ENCODE measurements around the gene EPAS1. TPM values are rescaled to one million over a fixed set of nuclear protein-coding genes. Genes with fewer than 3 reads are reported as not detected.

The EPAS1 gene
- total and polyA plus RNA-seq, 2 of the 13 experiments (the other 11 are each of a cell fraction or from before 2014, with no cell fraction given) = 47.1 to 182 TPM

DNA sequence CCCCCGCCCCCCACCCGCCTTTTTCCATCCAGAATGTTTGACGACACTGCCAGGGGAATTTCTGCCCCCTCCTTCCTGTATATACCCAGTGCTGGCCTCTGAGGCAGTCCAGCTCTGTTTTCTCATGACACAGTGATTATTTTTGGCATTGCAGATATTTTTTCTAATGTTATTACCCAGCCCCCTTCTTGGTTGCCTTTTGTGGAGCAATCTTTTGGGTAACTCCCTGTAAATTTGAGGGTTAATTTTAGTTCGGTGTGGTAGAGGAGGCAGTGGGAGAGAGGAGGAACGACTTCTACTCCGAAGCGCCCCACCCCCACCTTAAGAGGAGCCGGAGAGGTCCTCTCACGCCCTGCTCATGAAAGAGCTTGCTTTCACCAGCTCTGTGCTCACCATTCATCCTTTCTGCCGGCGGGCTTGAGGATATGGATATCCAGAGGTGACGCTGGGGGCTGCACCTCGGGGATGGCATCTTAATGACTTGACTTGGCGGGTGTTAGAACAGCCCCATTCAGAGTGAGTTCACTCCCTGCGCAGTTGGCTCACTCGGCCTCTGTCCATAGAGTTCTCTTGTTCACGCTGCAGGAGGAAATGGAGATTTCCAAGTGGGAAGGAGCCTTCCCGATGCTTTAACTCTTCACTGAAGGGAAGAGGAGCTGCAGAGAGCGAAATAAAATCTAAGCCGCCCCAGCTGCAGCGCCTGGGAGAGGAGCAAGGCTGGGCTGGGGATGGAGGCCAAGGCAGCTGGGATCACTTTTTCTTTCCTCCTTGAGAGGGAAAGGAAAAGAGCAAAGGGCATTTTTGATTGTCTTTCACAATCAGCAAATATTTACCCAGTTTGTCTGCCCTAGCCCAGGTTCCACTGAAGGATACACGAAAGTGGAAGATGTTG is 38.4 kb downstream of the EPAS1 start (continued):
- TF ChIP-seq GATAD1 (CRISPR knock-in tag; IDR thresholded peaks at IDR 0.05) (no peak), HNF4A (CRISPR knock-in tag; IDR thresholded peaks at IDR 0.05) (peak; percentile 76), GATAD2A (CRISPR knock-in tag; IDR thresholded peaks at IDR 0.05) (peak; percentile 90), KDM2A (CRISPR knock-in tag; IDR thresholded peaks at IDR 0.05; ENCODE audit: borderline replicate concordance, low read depth) (no peak), ZBTB7A (CRISPR knock-in tag; IDR thresholded peaks at IDR 0.05) (no peak), ZNF747 (CRISPR knock-in tag; IDR thresholded peaks at IDR 0.05; ENCODE audit: borderline replicate concordance) (no peak), RXRA (CRISPR knock-in tag; IDR thresholded peaks at IDR 0.05) (no peak), KDM5B (CRISPR knock-in tag; IDR thresholded peaks at IDR 0.05; ENCODE audit: borderline replicate concordance) (no peak), ZKSCAN8 (CRISPR knock-in tag; IDR thresholded peaks at IDR 0.05; ENCODE audit: borderline replicate concordance) (no peak), NCOR1 (IDR thresholded peaks at IDR 0.05; ENCODE audit: borderline replicate concordance, low read length) (0 out of 2 replicates have a peak, but pooled peaks have one; percentile 32), SOX6 (IDR thresholded peaks at IDR 0.05) (no peak), SOX6 (CRISPR knock-in tag; IDR thresholded peaks at IDR 0.05) (peak; percentile 60; the same call in 1 of the 2 replicates), RFX5 (IDR thresholded peaks at IDR 0.05; ENCODE audit: low read depth, low read length) (no peak), ARID2 (CRISPR knock-in tag; IDR thresholded peaks at IDR 0.05; ENCODE audit: borderline replicate concordance) (no peak), IKZF4 (CRISPR knock-in tag; IDR thresholded peaks at IDR 0.05; ENCODE audit: borderline replicate concordance, low read depth, not compliant biosample characterization) (no peak), ZNF589 (CRISPR knock-in tag; conservative IDR thresholded peaks at IDR 0.05) (no peak), ZFAT (CRISPR knock-in tag; conservative IDR thresholded peaks at IDR 0.05) (no peak), ZNF121 (CRISPR knock-in tag; IDR thresholded peaks at IDR 0.05) (no peak)
- TF ChIP-seq, protein P1, sequence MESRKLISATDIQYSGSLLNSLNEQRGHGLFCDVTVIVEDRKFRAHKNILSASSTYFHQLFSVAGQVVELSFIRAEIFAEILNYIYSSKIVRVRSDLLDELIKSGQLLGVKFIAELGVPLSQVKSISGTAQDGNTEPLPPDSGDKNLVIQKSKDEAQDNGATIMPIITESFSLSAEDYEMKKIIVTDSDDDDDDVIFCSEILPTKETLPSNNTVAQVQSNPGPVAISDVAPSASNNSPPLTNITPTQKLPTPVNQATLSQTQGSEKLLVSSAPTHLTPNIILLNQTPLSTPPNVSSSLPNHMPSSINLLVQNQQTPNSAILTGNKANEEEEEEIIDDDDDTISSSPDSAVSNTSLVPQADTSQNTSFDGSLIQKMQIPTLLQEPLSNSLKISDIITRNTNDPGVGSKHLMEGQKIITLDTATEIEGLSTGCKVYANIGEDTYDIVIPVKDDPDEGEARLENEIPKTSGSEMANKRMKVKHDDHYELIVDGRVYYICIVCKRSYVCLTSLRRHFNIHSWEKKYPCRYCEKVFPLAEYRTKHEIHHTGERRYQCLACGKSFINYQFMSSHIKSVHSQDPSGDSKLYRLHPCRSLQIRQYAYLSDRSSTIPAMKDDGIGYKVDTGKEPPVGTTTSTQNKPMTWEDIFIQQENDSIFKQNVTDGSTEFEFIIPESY (CRISPR knock-in tag; IDR thresholded peaks at IDR 0.05) = peak; percentile 5; the same call in 1 of the 2 replicates
- TF ChIP-seq, protein P2, sequence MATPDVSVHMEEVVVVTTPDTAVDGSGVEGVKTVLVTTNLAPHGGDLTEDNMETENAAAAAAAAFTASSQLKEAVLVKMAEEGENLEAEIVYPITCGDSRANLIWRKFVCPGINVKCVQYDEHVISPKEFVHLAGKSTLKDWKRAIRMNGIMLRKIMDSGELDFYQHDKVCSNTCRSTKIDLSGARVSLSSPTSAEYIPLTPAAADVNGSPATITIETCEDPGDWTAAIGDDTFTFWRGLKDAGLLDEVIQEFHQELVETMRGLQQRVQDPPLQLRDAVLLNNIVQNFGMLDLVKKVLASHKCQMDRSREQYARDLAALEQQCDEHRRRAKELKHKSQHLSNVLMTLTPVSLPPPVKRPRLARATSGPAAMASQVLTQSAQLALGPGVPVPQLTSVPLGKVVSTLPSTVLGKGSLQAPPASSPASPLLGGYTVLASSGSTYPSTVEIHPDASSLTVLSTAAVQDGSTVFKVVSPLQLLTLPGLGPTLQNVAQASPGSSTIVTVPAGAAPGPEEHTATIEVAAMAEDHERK (CRISPR knock-in tag; IDR thresholded peaks at IDR 0.05; ENCODE audit: low read depth) = no peak
- TF ChIP-seq, protein P3, sequence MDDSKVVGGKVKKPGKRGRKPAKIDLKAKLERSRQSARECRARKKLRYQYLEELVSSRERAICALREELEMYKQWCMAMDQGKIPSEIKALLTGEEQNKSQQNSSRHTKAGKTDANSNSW (CRISPR knock-in tag; IDR thresholded peaks at IDR 0.05; ENCODE audit: borderline replicate concordance) = no peak
- TF ChIP-seq, protein P4, sequence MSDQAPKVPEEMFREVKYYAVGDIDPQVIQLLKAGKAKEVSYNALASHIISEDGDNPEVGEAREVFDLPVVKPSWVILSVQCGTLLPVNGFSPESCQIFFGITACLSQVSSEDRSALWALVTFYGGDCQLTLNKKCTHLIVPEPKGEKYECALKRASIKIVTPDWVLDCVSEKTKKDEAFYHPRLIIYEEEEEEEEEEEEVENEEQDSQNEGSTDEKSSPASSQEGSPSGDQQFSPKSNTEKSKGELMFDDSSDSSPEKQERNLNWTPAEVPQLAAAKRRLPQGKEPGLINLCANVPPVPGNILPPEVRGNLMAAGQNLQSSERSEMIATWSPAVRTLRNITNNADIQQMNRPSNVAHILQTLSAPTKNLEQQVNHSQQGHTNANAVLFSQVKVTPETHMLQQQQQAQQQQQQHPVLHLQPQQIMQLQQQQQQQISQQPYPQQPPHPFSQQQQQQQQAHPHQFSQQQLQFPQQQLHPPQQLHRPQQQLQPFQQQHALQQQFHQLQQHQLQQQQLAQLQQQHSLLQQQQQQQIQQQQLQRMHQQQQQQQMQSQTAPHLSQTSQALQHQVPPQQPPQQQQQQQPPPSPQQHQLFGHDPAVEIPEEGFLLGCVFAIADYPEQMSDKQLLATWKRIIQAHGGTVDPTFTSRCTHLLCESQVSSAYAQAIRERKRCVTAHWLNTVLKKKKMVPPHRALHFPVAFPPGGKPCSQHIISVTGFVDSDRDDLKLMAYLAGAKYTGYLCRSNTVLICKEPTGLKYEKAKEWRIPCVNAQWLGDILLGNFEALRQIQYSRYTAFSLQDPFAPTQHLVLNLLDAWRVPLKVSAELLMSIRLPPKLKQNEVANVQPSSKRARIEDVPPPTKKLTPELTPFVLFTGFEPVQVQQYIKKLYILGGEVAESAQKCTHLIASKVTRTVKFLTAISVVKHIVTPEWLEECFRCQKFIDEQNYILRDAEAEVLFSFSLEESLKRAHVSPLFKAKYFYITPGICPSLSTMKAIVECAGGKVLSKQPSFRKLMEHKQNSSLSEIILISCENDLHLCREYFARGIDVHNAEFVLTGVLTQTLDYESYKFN (CRISPR knock-in tag; conservative IDR thresholded peaks at IDR 0.05) = peak; percentile 59; the same call in 1 of the 2 replicates
